Activated CD8-positive, alpha-beta memory T cell treated with anti-CD3 and anti-CD28 coated beads for 36 hours (primary cell): ENCODE data around the gene NEK10. TPM values are rescaled to one million over a fixed set of nuclear protein-coding genes. Genes with fewer than 3 reads are reported as not detected.

Source experiments
- CTCF ChIA-PET: fragments of 350-600 bp; sonication (Branson Sonifier 250); formaldehyde crosslinking; loops from one replicate; lab custom pipeline; 2021; ENCODE audit warnings: antibody characterized with exemption; lab: Charles Lee
- POLR2A ChIA-PET: fragments of 350-600 bp; sonication (Branson Sonifier 250); formaldehyde crosslinking; loops from one replicate; lab custom pipeline; 2021; ENCODE audit warnings: antibody characterized with exemption; lab: Charles Lee
- total RNA-seq, 2 experiments: library from RNA; stranded (reverse); gene quantifications; one replicate each; pipeline ENCODE4 v1.2.3, GENCODE V29; 2021

Gene NEK10
- total RNA-seq, 2 experiments from 2014 or later = 0.30 to 0.34 TPM

DNA sequence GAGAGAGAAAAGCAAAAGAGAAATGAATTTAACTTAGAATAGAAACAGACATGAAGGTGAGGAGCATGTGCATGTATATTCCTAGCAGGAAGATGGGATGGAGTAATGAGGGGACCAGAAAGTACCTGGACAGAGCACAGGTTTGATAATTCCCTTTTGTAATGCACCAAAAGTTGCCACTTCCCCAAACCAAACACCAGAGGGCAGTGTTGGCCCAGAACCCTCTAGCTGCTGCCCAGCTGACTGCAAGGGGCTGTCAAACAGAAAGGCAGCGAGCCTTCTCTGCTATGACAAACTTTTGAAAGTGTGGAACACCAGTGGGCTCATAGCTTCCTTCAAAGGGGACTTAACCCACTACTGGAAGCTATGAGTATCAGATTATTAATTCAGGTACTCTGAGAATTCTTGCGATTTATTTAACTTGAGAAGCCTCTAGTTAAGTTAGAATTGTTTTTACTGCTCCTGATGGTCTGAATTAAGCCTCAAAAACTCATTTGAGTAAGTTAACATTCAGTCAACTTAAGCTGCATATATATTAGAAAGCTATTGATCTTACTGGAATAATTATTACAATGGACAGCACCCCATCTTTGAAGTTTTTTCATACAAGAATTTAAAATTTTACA, 234.9 kb downstream of the NEK10 start:
- ChIA-PET CTCF (interaction anchor here (1.2 kb wide), 1 partner anchor 18 kb away, joined by 4 read pairs; no protein-coding TSS in a partner anchor), POLR2A (no interaction called here)

- ChIA-PET POLR2A (no interaction called here), CTCF (no interaction called here)
These were observed 236.1 kb downstream of the NEK10 start for GRCh38 chr3:27133060-27133459.

DNA sequence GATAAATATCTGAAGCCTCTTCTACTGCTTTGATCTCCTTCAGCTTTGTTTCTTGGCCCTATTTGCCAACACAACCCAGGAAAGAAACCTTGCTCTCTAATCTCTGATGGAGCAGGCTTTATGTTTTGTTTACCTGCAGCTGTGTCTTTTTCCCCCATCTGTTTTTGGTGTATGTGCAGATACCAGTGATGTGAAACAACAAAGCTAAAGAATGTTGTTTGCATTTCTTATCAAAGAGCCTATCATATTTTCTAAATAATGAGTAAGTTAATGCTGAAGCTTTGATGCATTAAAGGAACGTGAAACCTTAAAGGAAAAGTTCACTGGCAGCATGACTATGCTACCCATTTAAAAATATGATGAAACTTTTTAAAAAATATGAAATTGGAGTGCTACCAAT, 238.4 kb downstream of the NEK10 start:
- CTCF ChIA-PET = no interaction called here
- POLR2A ChIA-PET = no interaction called here

- CTCF ChIA-PET = no interaction called here
- POLR2A ChIA-PET = no interaction called here
These were observed 241.3 kb downstream of the NEK10 start for GRCh38 chr3:27127879-27128278.

GRCh38 chr3:27127195-27127594, 242.0 kb downstream of the NEK10 start:
- CTCF ChIA-PET = no interaction called here
- POLR2A ChIA-PET = no interaction called here

DNA sequence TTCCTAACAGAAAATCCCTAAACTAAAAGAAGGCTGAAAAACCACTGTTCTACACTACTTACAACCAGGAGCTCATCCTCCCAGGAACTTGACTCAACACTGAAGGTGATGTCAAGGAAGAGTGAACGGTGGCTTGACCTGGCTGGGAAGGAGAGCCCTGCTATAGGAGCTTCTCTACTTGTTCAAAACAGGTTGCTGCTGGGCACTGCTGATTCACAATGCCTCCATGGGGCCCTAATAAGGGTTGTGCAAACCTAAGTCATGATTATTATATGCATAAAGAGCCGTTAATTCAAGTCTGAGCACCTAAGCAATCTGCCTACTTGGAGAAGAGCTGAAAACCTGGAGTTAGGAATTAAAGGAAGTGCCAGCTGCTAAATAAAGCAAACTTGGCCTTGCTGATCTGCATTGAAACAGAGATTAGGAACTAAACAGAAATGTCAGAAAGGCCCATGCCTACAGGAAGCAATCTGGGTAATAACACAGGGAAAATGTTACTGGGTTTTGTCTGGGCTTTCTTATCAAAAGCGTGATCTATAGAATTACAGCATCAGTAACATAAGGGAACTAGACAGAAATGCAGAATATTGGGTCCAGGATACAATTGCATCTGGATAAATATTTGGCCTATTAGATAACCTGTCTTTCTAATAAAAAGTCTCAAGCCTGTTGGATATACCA, 243.2 kb downstream of the NEK10 start:
- ChIA-PET CTCF (no interaction called here), POLR2A (no interaction called here)

DNA sequence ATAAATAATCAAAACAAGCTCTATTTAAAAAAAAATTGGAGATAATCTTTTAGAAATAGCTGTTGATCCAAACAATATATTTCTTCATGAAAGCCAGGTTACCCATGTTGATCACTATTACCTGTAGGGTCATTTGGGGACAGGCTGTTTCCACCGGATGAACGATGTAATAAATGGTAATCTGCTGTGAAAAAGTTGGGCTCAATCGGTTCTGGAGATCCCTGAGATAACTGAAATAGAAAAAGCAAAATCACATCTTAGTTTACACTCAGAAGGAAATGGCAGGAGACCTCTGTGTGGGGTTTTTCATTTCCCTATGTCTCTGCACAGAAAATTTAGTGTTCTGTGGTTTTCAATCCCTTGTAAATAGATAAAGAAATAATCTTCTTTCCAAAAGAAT, 249.5 kb downstream of the NEK10 start:
- POLR2A ChIA-PET = no interaction called here
- CTCF ChIA-PET = no interaction called here

GRCh38 chr3:27115352-27115751, 253.8 kb downstream of the NEK10 start:
- ChIA-PET CTCF (no interaction called here), POLR2A (no interaction called here)

DNA sequence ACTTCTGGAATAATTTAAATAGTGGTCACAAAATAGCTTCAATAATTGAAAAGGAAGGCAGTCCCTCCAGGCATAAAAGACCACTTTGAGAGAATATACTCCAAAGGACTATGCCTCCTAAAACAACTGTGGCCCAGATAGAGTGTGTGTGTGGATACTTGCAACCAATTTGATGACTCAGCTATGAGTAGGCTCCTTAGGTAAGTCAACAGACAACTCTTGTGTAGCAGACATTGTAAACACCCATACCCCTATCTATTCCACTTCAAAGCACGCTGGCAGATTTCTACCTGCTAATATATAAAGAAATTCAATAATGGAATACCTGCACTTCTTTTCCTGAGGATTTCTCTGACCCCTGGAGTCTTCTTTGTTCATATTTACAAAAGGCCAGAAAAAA, 254.5 kb downstream of the NEK10 start:
- ChIA-PET POLR2A (no interaction called here), CTCF (no interaction called here)

GRCh38 chr3:27114129-27114528, 255.1 kb downstream of the NEK10 start:
- CTCF ChIA-PET = no interaction called here
- POLR2A ChIA-PET = no interaction called here

DNA sequence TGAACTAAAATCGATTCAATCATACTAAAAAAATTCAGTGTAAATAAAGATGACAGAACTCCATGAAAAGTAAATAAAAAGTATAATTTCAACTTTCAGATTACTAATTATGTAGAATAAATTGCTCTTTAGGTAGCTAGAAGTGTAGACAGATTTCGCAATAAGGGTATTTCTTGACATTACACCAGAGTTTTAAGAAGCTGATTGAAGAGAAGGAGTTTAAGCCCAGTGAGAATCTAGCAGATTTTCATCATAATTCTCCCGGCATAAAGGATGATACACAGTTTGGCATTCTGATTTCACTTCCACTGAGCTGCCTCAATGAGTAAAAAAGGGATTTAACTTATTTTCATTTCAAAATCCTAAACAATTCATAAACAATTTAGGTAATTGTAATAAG, 259.2 kb downstream of the NEK10 start:
- CTCF ChIA-PET = no interaction called here
- POLR2A ChIA-PET = no interaction called here

GRCh38 chr3:27108322-27108721, 260.9 kb downstream of the NEK10 start:
- CTCF ChIA-PET = no interaction called here
- POLR2A ChIA-PET = no interaction called here

- POLR2A ChIA-PET = no interaction called here
- CTCF ChIA-PET = no interaction called here
These were observed 263.3 kb downstream of the NEK10 start for GRCh38 chr3:27105904-27106303.

- ChIA-PET CTCF (no interaction called here), POLR2A (no interaction called here)
These were observed 272.0 kb downstream of the NEK10 start for GRCh38 chr3:27097182-27097581.

DNA sequence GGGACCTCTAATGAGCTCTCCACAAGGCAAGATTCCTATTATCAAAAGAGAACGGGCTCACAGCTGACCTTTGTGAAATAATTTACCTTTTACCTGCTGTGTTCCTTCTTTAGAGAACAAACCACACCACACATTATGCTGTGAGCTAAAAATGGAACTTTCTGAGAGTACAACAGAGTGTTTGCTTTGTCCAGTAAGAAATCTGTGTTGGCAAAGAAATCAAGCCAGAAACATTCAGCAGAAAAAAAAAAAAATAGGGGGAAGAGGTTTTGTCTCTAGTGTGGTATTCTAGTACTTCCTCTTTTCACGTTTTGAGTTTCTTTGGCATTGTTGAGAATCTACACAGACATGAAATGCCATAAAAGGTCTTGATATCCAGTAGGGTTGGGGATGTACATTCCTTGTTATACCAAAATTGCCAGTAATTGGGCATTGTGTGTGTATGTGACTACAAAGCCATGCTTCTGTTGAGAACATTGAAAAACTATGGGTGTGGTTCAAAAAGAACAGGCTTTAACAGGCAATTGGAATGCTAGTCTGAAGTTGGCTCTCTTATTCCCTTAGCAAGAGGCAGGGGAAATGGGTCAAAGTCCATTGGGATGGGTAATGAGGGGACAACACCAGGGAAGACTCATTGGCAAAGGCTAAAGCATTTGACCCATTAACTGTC, 273.5 kb downstream of the NEK10 start:
- ChIA-PET POLR2A (no interaction called here), CTCF (no interaction called here)

GRCh38 chr3:27094721-27095120, 274.5 kb downstream of the NEK10 start:
- CTCF ChIA-PET = no interaction called here

GRCh38 chr3:27093771-27094170, 275.4 kb downstream of the NEK10 start:
- CTCF ChIA-PET = no interaction called here
- POLR2A ChIA-PET = no interaction called here

More at GRCh38 chr3:27094721-27095120, 274.5 kb downstream of the NEK10 start:
- POLR2A ChIA-PET = no interaction called here

DNA sequence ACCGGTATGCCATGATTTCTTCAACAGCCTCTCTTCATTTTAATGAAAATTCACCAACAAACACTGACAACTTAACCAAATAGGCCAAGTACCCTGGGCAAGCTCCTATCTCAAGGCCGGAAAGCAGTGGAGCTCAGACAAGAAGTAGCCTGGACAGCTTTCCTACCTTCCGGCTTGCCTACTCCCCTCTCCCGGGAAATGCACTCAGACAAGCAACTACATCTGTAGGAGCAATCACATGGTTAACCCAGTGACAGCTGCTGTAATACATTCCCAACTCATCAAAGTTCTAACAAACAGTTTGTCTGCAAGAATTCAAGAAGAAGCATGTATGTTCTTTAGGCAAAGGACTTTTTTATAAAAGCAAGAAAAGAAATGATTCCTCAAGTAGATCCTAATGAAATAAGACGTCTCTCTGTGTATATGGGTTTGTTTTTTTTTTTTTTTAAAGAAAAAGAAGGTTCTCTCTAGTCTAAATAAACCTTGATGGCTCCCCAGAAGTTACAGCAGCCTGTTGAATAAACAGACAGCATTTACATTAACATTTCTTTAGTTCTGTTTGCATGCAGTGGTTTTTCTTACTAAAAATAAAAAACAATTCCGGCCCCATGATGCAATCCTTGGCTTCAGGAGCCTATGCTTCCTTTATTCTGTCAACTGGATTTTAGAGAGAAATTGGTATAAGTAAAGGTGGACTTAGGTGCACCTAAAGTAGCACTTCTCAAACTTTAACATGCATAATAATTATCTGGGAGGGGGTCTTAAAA, 278.7 kb downstream of the NEK10 start:
- POLR2A ChIA-PET = no interaction called here
- CTCF ChIA-PET = no interaction called here

- CTCF ChIA-PET = no interaction called here
- POLR2A ChIA-PET = no interaction called here
These were observed 279.5 kb downstream of the NEK10 start for GRCh38 chr3:27089645-27090044.

- CTCF ChIA-PET = no interaction called here
- POLR2A ChIA-PET = no interaction called here
These were observed 280.1 kb downstream of the NEK10 start for GRCh38 chr3:27089068-27089467.
